Endometrial microvascular endothelial cells (primary cell): ENCODE data around the gene GRID2. TPM values are rescaled to one million over a fixed set of nuclear protein-coding genes. Genes with fewer than 3 reads are reported as not detected.

ENCODE experiments used
- in situ Hi-C: cut with HindIII; loops from 2 replicates; pipeline ENCODE4 v1.10.0; 2017; ENCODE audit warnings: low sequenced_read_pairs, low pct_unique_long_range_greater_than_20kb; ENCODE audit errors: inconsistent ontology term
- total RNA-seq: library from RNA; depleted of rRNA; stranded (reverse); fragments of >200 nt; gene quantifications from one replicate; pipeline ENCODE4 v1.2.3, GENCODE V29; 2015; ENCODE audit errors: inconsistent ontology term

Gene GRID2
- total RNA-seq, 1 donor from 2014 or later, result not detected

DNA sequence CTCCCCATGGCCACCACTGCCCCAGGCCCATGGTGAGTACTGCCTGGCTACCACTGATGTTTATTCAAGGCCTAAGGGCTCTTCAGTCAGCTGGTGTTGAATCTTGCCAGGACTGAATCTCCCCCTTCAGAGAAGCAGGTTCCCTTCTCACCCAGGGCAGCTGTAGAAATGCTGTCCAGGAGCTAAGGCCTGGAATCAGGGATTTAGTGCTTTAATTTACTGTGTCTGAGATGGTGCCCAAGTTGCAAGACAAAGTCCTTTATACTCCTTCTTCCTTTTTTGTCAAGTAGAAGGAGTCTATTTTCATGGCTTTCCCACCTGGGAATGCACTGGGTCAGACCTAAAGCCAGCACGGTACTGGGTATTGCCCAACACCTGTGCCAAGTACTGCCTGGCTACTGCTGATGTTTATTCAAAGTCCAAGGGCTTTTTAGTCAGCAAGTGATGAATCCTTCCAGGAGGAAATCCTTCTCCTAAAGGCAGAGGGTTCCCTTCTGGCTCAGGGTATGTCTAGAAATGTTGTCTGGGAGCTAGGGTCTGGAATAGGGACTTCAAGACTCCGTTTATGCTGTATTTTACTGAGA lies 1407.2 kb downstream of the GRID2 start:
- in situ Hi-C loops, result no loop called here

- in situ Hi-C loops, result no loop called here
Observed at GRCh38 chr4:93718233-93718632, 1414.5 kb downstream of the GRID2 start.

GRCh38 chr4:93719552-93719951 lies 1415.8 kb downstream of the GRID2 start:
- in situ Hi-C loops, result no loop called here

DNA sequence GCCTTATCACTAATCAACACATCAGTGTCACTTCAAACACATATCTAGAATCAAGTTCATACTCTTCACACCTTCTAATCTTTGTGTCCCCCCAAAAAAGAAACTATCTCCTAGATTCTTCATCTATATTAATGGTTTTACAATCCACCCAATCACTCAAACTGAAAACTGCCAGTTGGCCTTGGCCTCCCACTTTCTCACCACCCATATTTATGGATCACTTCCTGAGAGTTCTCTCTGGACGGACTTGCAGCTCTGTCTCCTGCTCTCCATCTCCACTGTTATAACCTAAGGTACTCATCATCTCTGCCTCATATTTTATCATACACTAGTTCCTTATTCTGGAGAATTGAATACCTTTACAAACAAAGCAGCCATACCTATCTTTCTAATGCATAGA lies 1418.7 kb downstream of the GRID2 start:
- in situ Hi-C loops, result no loop called here

GRCh38 chr4:93730251-93730650 lies 1426.5 kb downstream of the GRID2 start:
- in situ Hi-C loops, result no loop called here

GRCh38 chr4:93730760-93731159 lies 1427.0 kb downstream of the GRID2 start:
- in situ Hi-C loops, result no loop called here

- in situ Hi-C loops, result no loop called here
Observed at GRCh38 chr4:93731456-93731855, 1427.7 kb downstream of the GRID2 start.

DNA sequence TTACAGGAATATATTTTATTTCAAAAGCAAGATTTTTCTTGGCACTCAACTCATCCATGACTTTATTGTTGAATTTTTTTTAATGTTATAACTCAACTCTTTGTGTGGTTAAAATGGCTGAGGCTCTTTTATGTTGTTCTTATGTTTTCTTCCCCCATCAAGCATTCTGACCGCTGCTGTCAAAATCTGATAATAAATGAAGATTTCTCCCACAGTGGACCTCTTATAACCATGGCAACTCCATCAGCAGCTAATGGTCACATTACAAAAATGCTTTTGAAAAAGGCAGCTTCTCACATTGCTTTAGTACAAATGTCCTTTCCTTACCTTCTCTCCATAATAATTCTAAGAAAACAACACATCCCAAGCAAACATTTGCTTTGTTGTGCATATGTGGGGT lies 1428.7 kb downstream of the GRID2 start:
- in situ Hi-C loops, result no loop called here

DNA sequence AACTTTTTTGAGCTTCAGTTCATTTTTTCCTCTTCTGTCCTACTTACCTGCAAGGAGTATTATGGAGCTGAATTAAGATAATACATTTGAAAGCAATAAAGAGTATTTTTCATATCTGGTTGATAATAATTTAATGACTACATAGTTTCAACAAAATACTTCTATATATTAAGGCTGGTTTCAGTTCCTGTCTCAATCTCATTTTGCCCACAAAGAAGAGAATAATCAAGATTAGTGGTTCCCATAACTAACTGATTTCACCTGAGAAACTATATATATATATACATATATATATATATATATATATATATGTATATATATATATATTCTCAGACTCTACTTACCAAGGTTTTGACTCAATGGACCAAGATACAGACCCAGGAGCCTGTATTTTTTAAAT lies 1437.1 kb downstream of the GRID2 start:
- in situ Hi-C loops, result no loop called here

DNA sequence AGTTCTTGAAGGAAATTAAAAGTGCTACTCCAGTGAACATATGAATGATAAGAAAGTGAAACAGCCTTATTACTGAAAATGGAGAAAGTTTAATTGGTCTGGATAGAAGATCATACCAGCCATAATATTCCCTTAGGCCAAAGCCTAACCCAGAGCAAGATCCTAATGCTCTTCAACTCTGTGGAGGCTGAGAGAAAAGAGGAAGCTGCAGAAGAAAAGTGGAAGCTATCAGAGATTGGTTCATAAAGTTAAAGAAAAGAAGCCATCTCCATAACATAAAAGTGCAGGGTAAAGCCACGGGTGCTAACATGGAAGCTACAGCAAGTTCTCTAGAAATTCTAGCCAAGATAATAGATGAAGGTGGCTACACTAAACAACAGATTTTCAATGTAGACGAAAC lies 1439.3 kb downstream of the GRID2 start:
- in situ Hi-C loops, result no loop called here

DNA sequence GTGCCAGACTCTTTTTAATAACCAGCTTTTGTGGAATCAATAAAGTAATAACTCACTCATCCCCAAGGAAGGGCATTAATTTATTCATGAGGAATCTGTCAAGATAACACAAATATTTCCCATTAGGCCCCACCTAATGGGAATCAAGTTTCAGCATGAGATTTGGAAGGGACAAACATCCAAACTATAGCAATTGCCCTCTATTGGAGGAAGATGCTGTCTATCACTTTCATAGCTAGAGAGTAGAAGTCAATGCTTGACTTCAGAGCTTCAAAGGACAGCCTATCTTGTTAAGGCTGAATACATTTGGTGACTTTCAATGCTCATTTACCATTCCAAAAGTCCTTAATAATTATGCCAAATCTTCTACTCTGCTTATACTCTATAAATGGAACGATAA lies 1439.9 kb downstream of the GRID2 start:
- in situ Hi-C loops, result no loop called here

DNA sequence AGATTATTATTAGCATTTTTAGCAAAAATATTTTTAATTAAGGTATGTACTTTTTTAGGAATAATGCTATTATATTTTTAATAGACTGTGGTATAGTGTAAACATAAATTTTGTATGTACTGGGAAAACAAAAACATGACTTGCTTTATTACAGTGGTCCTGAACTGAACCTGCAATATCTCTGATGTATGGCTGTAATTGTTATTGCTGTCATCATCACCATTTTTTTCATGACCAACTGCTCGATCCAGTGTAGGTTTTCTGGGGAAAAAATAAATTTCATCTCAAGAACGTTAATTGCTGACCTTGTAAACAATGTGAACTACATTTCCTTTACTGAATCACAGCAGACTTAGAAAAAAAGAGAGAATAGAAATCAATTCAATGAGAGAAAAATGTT lies 1441.2 kb downstream of the GRID2 start:
- in situ Hi-C loops, result no loop called here

DNA sequence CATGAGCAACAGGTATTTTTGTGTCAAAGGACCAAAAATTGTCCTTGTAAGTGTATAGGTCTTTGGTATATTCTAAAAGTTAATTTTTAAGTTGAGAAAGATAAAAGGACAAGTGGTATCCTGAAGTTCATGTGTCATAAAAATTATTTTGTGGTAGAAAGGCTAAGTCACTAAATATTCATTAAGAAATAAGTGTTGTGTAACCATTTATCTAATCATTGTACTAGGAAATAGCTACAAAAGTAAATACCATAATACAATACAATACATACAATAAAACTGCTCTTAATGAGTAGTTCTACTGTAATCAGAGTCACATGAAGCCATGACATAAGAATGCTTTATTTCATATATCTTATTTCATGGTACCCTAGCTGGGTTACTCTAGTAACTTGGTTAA lies 1442.3 kb downstream of the GRID2 start:
- in situ Hi-C loops, result no loop called here

GRCh38 chr4:93747220-93747619 lies 1443.5 kb downstream of the GRID2 start:
- in situ Hi-C loops, result no loop called here

DNA sequence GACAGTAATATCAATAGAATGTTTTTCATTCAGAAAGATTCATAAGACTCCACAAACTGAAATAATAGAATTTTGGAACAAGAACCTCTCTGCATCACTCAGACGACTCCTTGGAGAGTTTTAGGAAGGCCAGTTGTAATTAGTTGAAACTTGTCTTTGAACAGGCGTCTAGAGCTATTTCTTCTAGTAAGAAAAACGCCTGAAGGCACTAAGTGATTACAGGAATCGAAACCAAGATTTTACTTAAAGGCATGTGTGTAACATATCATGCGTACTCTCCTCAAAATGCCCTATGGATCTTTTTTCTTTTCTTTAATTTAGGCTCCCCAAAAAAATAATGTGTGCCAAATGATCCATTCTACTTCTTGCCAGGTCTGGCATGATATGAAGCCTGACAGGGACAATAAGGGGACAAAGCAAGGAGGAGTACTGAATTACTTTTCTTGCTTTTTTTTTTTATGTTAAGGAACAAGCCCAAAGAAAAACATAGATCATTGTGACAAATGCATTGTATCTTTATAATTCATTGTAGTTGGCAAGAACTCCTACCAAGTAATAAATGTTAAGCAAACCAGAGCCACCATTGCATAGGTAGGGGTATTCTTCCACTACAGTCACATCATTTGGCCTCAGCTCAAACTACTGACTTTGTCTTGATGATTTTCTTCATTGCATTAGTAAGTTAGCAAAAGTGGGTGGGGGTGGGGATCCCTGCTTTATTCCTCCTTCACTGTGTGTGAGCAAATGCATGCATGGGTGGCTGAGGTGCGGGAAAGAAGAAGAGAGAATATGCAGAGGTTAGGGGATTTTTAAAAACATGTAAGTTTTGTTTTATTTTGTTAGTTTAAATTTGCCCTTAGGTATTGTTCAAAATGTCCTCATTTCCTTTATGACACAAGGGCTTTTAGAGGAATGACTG lies 1444.9 kb downstream of the GRID2 start:
- in situ Hi-C loops, result no loop called here

- in situ Hi-C loops, result no loop called here
Observed at GRCh38 chr4:93749292-93749761, 1445.6 kb downstream of the GRID2 start.

DNA sequence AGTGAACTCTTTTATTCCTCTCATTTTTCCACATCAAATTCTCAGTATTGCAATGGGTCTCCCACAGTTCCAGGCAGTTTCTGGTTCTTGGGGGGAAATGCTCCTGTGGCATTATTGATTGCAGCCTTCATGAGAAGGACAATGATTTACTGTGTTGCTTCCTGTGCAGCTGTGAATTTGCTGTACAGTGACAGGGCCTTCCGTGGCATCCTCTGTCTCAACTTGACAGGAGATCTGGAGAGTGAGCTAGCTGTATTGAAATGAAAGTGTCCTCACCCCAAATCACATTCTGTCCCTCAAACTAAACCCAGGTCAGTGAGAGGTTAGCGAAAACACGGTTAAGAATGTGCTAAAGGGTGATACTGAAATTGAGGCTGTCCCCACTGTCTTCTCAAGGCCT lies 1447.6 kb downstream of the GRID2 start:
- in situ Hi-C loops, result no loop called here

GRCh38 chr4:93756101-93756500 lies 1452.3 kb downstream of the GRID2 start:
- in situ Hi-C loops, result no loop called here

DNA sequence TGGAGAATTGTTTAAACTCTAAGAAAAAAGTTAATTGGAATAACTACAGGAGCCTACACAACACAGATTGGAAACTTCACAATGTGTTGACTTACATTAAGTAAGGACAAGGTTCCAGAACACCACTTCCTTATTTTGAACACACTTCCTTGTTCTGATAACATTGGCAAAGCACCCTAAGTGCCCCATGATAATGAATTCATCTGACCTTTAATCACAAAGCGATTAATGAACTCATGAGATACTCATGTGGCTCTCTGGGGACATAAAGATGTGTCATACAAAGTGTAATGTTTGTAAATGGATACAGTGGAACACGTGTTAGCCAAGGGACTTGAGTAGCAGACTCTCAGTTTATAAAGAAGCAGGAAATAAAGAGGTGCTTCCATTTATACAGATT lies 1455.7 kb downstream of the GRID2 start:
- in situ Hi-C loops, result no loop called here

DNA sequence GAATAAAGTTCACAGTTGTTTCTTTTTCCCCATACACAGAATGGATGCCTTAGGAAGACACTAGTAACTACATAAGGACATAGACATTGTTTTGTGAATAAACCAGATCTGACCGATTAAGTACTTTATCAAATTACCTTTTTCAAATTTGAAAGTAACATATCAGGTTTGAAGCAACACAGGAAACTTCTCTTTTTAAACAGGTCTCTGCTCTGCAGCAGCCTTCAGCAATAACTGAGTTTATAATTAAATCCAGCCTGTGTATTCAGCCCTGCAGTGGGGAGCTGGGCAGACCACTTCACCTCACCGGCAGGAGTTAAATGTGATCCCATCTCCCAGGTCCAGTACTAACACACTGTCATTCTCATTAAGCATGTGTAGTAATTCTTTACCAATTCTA lies 1456.5 kb downstream of the GRID2 start:
- in situ Hi-C loops, result no loop called here
